Erythroblast (primary cell): ENCODE measurements around the gene NME7.

ENCODE experiments used
- GATA1 ChIP-seq: IDR thresholded peaks from 2 replicates; pipeline ENCODE4 v1.6.1; 2011; ENCODE audit warnings: low read depth, mild to moderate bottlenecking, control low read depth, low read length, moderate library complexity
- POLR2A ChIP-seq: IDR thresholded peaks from 2 replicates; pipeline ENCODE4 v1.6.1; 2011; ENCODE audit warnings: mild to moderate bottlenecking, low read length

DNA sequence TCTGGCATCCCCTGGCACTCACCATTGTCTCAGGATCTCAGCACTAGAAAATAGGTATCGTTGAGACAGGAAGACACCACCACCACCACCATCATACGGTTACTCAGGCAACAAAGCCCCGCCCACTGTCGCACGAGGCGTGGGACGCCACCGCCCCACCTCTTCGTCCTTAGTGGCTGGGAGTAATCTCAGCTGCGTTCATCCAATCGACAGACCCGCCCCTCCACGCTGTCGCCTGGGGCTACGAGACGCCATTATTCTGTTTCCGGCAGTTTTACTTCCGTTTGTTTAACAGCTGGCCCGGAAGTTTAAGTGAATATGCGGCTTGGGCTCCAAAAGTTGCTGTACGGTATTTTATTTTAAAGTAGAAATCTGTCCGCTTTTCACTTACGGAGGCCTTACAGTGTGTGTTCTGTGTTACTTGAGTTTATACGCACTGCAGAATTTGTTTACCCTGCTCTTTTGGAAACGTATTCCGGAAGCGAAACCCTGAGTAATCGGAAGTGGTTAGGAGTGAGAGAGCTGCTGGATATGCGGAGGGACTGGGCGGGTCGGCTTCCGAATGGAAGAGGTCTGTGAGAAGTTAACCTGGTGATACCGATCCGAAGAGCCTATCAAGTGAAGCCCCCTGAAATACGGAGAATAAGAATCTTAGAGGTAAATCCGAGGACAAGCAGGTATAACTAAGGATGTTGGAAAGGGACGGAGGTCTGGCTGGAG is at the start of gene NME7, which contains the start of gene BLZF1:
- TF ChIP-seq POLR2A (peak; percentile 87), GATA1 (no peak)
